ENCODE data around the gene NEO1.

- TF ChIP-seq CTCF (IDR thresholded peaks at IDR 0.05; ENCODE audit: low read depth, low read length, poor library complexity, severe bottlenecking) (no peak), EZH2phosphoT487 (IDR thresholded peaks at IDR 0.05; ENCODE audit: borderline replicate concordance, low read length) (no peak)
Measured at GRCh38 chr15:73328149-73328820, 276.0 kb downstream of the NEO1 start.
